Right forelimb (tissue), 1 donor: ENCODE data around the gene FBXO46.

ENCODE experiments used
- DNase-seq: peaks from one replicate; pipeline ENCODE4 v3.0.0-alpha.2; 2018

FBXO46 gene

GRCh38 chr19:45730368-45731288 is at the start of gene FBXO46:
Gene FBXO46 (minus strand): TSS chr19:45730896. CDS start chr19:45713495, 17,401 bp downstream.
- peak; percentile 96 for DNase-seq

- no peak for DNase-seq
Observed at GRCh38 chr19:45780146-45780447, 49.4 kb upstream of the FBXO46 start.

GRCh38 chr19:45779231-45780145 is 48.8 kb upstream of the FBXO46 start:
- DNase-seq = peak; percentile 80

- DNase-seq = no peak
Observed at GRCh38 chr19:45778010-45778661, 47.4 kb upstream of the FBXO46 start.

- no peak for DNase-seq
Observed at GRCh38 chr19:45777395-45777961, 46.8 kb upstream of the FBXO46 start.

GRCh38 chr19:45774765-45775164 is 44.1 kb upstream of the FBXO46 start:
- no peak for DNase-seq

GRCh38 chr19:45773384-45773783 is 42.7 kb upstream of the FBXO46 start:
- DNase-seq = no peak

- DNase-seq = no peak
Observed at GRCh38 chr19:45772912-45773311, 42.2 kb upstream of the FBXO46 start.

- no peak for DNase-seq
Observed at GRCh38 chr19:45772130-45772840, 41.6 kb upstream of the FBXO46 start.

GRCh38 chr19:45771311-45771933 is 40.7 kb upstream of the FBXO46 start:
- no peak for DNase-seq

- DNase-seq = peak; percentile 95
Observed at GRCh38 chr19:45770192-45771101, 39.8 kb upstream of the FBXO46 start.

- DNase-seq = no peak
Observed at GRCh38 chr19:45769821-45770191, 39.1 kb upstream of the FBXO46 start.

- DNase-seq = peak; percentile 100
Observed at GRCh38 chr19:45768984-45769782, 38.5 kb upstream of the FBXO46 start, which contains the start of gene SIX5. Gene SIX5 (minus strand): TSS chr19:45769252. CDS start chr19:45768844, 408 bp downstream.

GRCh38 chr19:45768655-45768983 is 37.9 kb upstream of the FBXO46 start:
- DNase-seq = no peak

GRCh38 chr19:45767881-45768654 is 37.4 kb upstream of the FBXO46 start:
- DNase-seq = peak; percentile 80

- peak; percentile 85 for DNase-seq
Observed at GRCh38 chr19:45767410-45767880, 36.7 kb upstream of the FBXO46 start.

- DNase-seq = no peak
Observed at GRCh38 chr19:45766869-45767346, 36.2 kb upstream of the FBXO46 start.

GRCh38 chr19:45766296-45766868 is 35.7 kb upstream of the FBXO46 start:
- DNase-seq = no peak
